Testis (tissue), 2 donors: ENCODE results near the gene SELENOI.

Experiments used
- CTCF ChIP-seq, 3 experiments: fragments of 450-650 bp in 2 of 3; fragments of 200-600 bp in 1 of 3; sonication (generic) in 1 of 3; IDR thresholded peaks; one replicate each; pipeline ENCODE4 v1.5.1; 2016 to 2019; ENCODE audit warnings: antibody characterized with exemption in 3 of 3, mild to moderate bottlenecking in 2 of 3, moderate library complexity in 1 of 3
- POLR2A ChIP-seq: fragments of 450-650 bp; IDR thresholded peaks from one replicate; pipeline ENCODE4 v1.6.1; 2017; ENCODE audit warnings: antibody characterized with exemption, mild to moderate bottlenecking, moderate library complexity

- TF ChIP-seq CTCF (IDR thresholded peaks at IDR 0.05) (no peak), POLR2A (no peak)
These were observed 77.8 kb downstream of the SELENOI start for GRCh38 chr2:26423750-26424149.
